GM23338 (cell line): ENCODE measurements around the gene ATP1B3.

Experiments
- CREB1 ChIP-seq: fragments of 250-450 bp; sonication (Bioruptor Pico); IDR thresholded peaks from 2 replicates; pipeline ENCODE4 v1.5.0; 2020; ENCODE audit warnings: low read depth, mild to moderate bottlenecking, moderate library complexity
- EZH2 ChIP-seq: fragments of 200-600 bp; sonication (generic); IDR thresholded peaks from one replicate; pipeline ENCODE4 v1.8.0; 2017; ENCODE audit warnings: antibody characterized with exemption, mild to moderate bottlenecking, low read depth; ENCODE audit not compliant: unreplicated experiment
- EZH2phosphoT487 ChIP-seq: fragments of 200-600 bp; sonication (generic); IDR thresholded peaks from one replicate; pipeline ENCODE4 v1.8.1; 2018; ENCODE audit warnings: antibody characterized with exemption; ENCODE audit not compliant: unreplicated experiment
- JUNB ChIP-seq: IDR thresholded peaks from one replicate; pipeline ENCODE4 v1.6.1; 2016; ENCODE audit warnings: antibody characterized with exemption; ENCODE audit not compliant: unreplicated experiment
- POLR2AphosphoS5 ChIP-seq: IDR thresholded peaks from 2 replicates; pipeline ENCODE4 v1.6.1; 2016; ENCODE audit warnings: antibody characterized with exemption, low read depth
- TF ChIP-seq, protein P1 (sequence below), 2 experiments: fragments of 200-600 bp in 1 of 2; sonication (generic) in 1 of 2; conservative IDR thresholded peaks; 2 replicates each; pipeline versions ENCODE4 v1.5.1 to v1.6.1; 2016 to 2017; ENCODE audit warnings: antibody characterized with exemption in 2 of 2, low read depth in 2 of 2, mild to moderate bottlenecking in 2 of 2, moderate library complexity in 1 of 2
- TF ChIP-seq, protein P2 (sequence below): IDR thresholded peaks from one replicate; pipeline ENCODE4 v1.6.1; 2018; ENCODE audit warnings: antibody characterized with exemption; ENCODE audit not compliant: unreplicated experiment

DNA sequence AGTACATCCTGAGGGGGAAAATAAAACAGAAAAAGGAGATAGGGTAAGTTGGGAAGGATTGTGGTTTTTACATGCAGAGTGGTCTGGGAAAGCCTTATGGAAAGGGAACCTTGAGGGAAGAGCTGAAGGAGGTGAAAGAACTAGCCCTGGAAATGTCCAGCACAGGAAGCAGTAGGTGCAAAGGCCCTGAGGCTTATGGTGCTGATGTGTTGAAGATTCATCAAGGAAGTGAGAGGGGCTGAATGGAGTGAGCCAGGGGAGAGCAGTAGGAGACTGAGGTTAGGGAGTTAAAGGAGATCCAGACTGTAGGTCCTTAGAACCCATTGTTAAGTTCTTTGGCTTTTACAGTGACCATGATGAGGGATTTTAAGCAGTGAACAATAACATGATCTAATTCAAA is 33.0 kb downstream of the ATP1B3 start:
- TF ChIP-seq, protein P1, sequence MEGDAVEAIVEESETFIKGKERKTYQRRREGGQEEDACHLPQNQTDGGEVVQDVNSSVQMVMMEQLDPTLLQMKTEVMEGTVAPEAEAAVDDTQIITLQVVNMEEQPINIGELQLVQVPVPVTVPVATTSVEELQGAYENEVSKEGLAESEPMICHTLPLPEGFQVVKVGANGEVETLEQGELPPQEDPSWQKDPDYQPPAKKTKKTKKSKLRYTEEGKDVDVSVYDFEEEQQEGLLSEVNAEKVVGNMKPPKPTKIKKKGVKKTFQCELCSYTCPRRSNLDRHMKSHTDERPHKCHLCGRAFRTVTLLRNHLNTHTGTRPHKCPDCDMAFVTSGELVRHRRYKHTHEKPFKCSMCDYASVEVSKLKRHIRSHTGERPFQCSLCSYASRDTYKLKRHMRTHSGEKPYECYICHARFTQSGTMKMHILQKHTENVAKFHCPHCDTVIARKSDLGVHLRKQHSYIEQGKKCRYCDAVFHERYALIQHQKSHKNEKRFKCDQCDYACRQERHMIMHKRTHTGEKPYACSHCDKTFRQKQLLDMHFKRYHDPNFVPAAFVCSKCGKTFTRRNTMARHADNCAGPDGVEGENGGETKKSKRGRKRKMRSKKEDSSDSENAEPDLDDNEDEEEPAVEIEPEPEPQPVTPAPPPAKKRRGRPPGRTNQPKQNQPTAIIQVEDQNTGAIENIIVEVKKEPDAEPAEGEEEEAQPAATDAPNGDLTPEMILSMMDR (conservative IDR thresholded peaks at IDR 0.05; ENCODE audit: low read depth in 2 of 2): no peak
- TF ChIP-seq EZH2phosphoT487 (no peak), POLR2AphosphoS5 (no peak), EZH2 (no peak), JUNB (no peak), CREB1 (no peak)
- TF ChIP-seq, protein P2, sequence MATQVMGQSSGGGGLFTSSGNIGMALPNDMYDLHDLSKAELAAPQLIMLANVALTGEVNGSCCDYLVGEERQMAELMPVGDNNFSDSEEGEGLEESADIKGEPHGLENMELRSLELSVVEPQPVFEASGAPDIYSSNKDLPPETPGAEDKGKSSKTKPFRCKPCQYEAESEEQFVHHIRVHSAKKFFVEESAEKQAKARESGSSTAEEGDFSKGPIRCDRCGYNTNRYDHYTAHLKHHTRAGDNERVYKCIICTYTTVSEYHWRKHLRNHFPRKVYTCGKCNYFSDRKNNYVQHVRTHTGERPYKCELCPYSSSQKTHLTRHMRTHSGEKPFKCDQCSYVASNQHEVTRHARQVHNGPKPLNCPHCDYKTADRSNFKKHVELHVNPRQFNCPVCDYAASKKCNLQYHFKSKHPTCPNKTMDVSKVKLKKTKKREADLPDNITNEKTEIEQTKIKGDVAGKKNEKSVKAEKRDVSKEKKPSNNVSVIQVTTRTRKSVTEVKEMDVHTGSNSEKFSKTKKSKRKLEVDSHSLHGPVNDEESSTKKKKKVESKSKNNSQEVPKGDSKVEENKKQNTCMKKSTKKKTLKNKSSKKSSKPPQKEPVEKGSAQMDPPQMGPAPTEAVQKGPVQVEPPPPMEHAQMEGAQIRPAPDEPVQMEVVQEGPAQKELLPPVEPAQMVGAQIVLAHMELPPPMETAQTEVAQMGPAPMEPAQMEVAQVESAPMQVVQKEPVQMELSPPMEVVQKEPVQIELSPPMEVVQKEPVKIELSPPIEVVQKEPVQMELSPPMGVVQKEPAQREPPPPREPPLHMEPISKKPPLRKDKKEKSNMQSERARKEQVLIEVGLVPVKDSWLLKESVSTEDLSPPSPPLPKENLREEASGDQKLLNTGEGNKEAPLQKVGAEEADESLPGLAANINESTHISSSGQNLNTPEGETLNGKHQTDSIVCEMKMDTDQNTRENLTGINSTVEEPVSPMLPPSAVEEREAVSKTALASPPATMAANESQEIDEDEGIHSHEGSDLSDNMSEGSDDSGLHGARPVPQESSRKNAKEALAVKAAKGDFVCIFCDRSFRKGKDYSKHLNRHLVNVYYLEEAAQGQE: no peak
